NB4 (cell line): ENCODE data around the gene ATRNL1.

Source experiments
- DNase-seq: peaks from one replicate; pipeline ENCODE4 v3.0.0; 2010; ENCODE audit warnings: low read depth
- H3K4me3 ChIP-seq: one replicate; pipeline ENCODE4 v1.5.1; 2011; ENCODE audit warnings: mild to moderate bottlenecking, low read depth, low read length, moderate library complexity
- CTCF ChIP-seq: IDR thresholded peaks from one replicate; pipeline ENCODE4 v1.5.1; 2012; ENCODE audit warnings: low read depth, low read length
- MAX ChIP-seq: IDR thresholded peaks from 2 replicates; pipeline ENCODE4 v1.6.1; 2011; ENCODE audit warnings: low read depth, low read length
- MYC ChIP-seq: IDR thresholded peaks from 2 replicates; pipeline ENCODE4 v1.6.1; 2011; ENCODE audit warnings: low read depth, low read length
- POLR2A ChIP-seq: IDR thresholded peaks from 2 replicates; pipeline ENCODE4 v1.6.1; 2011; ENCODE audit warnings: mild to moderate bottlenecking; ENCODE audit not compliant: insufficient read length; ENCODE audit errors: extremely low read depth

ATRNL1 gene

DNA sequence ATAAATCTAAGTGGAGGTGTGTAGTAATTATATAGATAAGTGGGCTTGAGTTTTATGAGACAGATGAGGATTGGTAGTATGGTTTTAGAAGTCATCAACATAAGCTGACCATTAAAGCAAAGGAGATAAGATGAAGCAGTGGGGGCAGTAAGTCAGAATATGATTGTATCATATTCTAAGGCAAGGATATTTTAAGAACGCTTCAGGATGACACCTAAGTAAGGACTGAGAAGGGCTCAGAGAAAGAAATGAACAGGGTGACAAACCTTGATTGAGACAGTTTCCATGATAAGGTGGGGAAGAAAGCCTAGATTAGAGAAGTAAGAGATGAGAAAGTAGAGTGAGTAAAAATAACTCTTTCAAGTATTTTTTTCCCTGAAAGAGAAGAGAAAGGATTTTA, 567.2 kb downstream of the ATRNL1 start:
- H3K4me3 ChIP-seq: no peak overlapping the region
- DNase-seq: no peak
- TF ChIP-seq CTCF: no peak
- no peak for TF ChIP-seq MYC
- no peak for TF ChIP-seq POLR2A
- no peak for TF ChIP-seq MAX

GRCh38 chr10:115662422-115662821, 569.3 kb downstream of the ATRNL1 start:
- no peak for TF ChIP-seq MAX
- TF ChIP-seq CTCF: no peak
- no peak for TF ChIP-seq MYC
- TF ChIP-seq POLR2A: no peak
- no peak for DNase-seq
- no peak overlapping the region for H3K4me3 ChIP-seq

DNA sequence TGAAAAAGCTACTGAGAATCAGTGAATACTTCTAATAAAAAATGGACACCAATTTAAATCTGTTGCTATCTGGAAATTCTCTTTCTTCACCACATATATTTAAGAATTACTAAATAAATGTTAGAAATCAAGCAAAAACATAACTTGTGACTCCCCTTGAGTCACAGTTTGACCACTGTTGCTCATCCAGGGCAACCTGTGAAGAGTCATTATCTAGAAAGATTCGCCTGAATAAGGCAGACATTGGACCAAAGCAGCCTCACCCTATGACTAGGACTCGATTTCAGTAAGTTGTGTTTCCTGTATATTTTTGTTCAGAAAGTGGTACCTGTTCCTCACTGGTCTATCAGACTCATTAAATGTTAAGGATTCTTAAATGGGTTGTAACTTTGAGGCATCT, 572.4 kb downstream of the ATRNL1 start:
- no peak for DNase-seq
- no peak overlapping the region for H3K4me3 ChIP-seq
- TF ChIP-seq CTCF (no peak), MYC (no peak), POLR2A (no peak), MAX (no peak)

DNA sequence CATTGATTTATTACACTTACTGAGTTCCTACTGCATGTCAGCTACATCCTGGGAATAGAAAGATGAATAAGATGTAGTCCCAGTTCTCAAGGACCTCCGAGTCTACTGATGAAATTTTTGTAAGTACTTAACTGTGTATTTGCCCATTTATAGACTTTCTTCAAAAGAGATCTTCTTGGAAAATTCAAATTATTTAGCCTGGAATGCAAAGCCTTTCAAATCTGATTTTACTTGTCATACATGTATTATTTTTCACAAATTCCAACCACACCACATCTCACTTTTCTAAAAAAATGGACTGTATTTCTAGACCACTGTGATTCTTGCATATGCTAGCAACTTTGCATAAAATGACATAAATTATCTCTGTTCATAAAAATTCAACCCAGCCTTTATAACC, 581.3 kb downstream of the ATRNL1 start:
- no peak for DNase-seq
- TF ChIP-seq POLR2A (no peak), MYC (no peak), CTCF (no peak), MAX (no peak)

DNA sequence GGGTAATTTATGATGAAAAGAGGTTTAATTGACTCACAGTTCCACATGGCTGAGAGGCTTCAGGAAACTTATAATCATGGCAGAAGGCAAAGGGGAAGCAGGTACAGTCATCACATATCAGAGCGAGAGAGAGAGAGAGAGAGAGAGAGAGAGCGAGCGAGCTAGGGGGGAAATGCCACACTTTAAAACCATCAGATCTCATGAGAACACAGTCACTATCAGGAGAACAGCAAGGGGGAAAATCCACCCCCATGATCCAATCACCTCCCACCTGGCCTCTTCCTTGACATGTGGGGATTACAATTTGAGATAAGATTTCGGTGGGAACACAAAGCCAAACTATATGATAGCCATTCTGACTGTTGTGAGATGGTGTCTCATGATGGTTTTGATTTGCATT, 603.6 kb downstream of the ATRNL1 start:
- no peak for DNase-seq
- H3K4me3 ChIP-seq: no peak overlapping the region
- no peak for TF ChIP-seq MAX
- TF ChIP-seq POLR2A: no peak
- no peak for TF ChIP-seq CTCF
- no peak for TF ChIP-seq MYC

More for the DNA sequence above, 581.3 kb downstream of the ATRNL1 start:
- no peak overlapping the region for H3K4me3 ChIP-seq

GRCh38 chr10:115706026-115706425, 612.9 kb downstream of the ATRNL1 start:
- no peak for DNase-seq
- TF ChIP-seq MAX: no peak
- no peak for TF ChIP-seq CTCF
- no peak for TF ChIP-seq MYC
- no peak for TF ChIP-seq POLR2A
- H3K4me3 ChIP-seq: no peak overlapping the region
